DND-41 (cell line): ENCODE data around the gene EXOC4.

Experiments used
- ATAC-seq: fragments of 200-7000 bp; cut with Tn5 transposase; 3 replicates; pipeline ENCODE4 v1.9.1; 2021; ENCODE audit warnings: low read depth; ENCODE audit not compliant: insufficient read depth
- DNase-seq: peaks from one replicate; pipeline ENCODE4 v3.0.0-alpha.2; 2020
- H2AFZ ChIP-seq: 2 replicates; pipeline ENCODE4 v1.6.0; 2012; ENCODE audit warnings: low read depth, low read length
- H3K27ac ChIP-seq: 2 replicates; pipeline ENCODE4 v1.5.1; 2012; ENCODE audit warnings: low read length, inconsistent platforms
- H3K27me3 ChIP-seq: fragments of 200-600 bp; sonication (generic); 2 replicates; pipeline ENCODE4 v1.6.0; 2012; ENCODE audit warnings: low read length, mild to moderate bottlenecking, inconsistent platforms; ENCODE audit not compliant: insufficient read depth, poor library complexity
- H3K36me3 ChIP-seq: 2 replicates; pipeline ENCODE4 v1.5.1; 2012; ENCODE audit warnings: low read length, inconsistent platforms; ENCODE audit not compliant: insufficient read depth
- H3K4me1 ChIP-seq: 2 replicates; pipeline ENCODE4 v1.5.1; 2012; ENCODE audit warnings: mild to moderate bottlenecking, low read length; ENCODE audit not compliant: insufficient read depth
- H3K4me2 ChIP-seq: 2 replicates; pipeline ENCODE4 v1.6.0; 2012; ENCODE audit warnings: mild to moderate bottlenecking, moderate library complexity, low read length, inconsistent platforms; ENCODE audit not compliant: insufficient read depth
- H3K4me3 ChIP-seq, 2 experiments: fragments of 200-600 bp in 1 of 2; shearing (Covaris generic) in 1 of 2; 2 replicates each; pipeline ENCODE4 v1.5.1; 2012 to 2016; ENCODE audit warnings: inconsistent platforms in 2 of 2, low read length in 2 of 2, mild to moderate bottlenecking in 2 of 2, low read depth in 1 of 2, moderate library complexity in 1 of 2
- H3K79me2 ChIP-seq: 2 replicates; pipeline ENCODE4 v1.6.0; 2012; ENCODE audit warnings: low read length, inconsistent platforms; ENCODE audit not compliant: insufficient read depth
- H3K9ac ChIP-seq: 2 replicates; pipeline ENCODE4 v1.6.0; 2012; ENCODE audit warnings: low read depth, mild to moderate bottlenecking, inconsistent platforms, low read length, moderate library complexity
- H3K9me3 ChIP-seq: 2 replicates; pipeline ENCODE4 v1.5.1; 2012; ENCODE audit warnings: low read length, moderate library complexity, mild to moderate bottlenecking, inconsistent platforms; ENCODE audit not compliant: insufficient read depth, severe bottlenecking
- H4K20me1 ChIP-seq: 2 replicates; pipeline ENCODE4 v1.6.0; 2012; ENCODE audit warnings: low read length; ENCODE audit not compliant: insufficient read depth
- CTCF ChIP-seq: IDR thresholded peaks from 2 replicates; pipeline ENCODE4 v1.5.1; 2012; ENCODE audit warnings: borderline replicate concordance, low read length, moderate library complexity, mild to moderate bottlenecking; ENCODE audit not compliant: poor library complexity, severe bottlenecking; ENCODE audit errors: extremely low read depth
- EZH2 ChIP-seq: IDR thresholded peaks from 3 replicates; pipeline ENCODE4 v1.6.1; 2012; ENCODE audit warnings: borderline replicate concordance, low read depth, mild to moderate bottlenecking, moderate library complexity, low read length, inconsistent platforms; ENCODE audit not compliant: severe bottlenecking

EXOC4 gene

DNA sequence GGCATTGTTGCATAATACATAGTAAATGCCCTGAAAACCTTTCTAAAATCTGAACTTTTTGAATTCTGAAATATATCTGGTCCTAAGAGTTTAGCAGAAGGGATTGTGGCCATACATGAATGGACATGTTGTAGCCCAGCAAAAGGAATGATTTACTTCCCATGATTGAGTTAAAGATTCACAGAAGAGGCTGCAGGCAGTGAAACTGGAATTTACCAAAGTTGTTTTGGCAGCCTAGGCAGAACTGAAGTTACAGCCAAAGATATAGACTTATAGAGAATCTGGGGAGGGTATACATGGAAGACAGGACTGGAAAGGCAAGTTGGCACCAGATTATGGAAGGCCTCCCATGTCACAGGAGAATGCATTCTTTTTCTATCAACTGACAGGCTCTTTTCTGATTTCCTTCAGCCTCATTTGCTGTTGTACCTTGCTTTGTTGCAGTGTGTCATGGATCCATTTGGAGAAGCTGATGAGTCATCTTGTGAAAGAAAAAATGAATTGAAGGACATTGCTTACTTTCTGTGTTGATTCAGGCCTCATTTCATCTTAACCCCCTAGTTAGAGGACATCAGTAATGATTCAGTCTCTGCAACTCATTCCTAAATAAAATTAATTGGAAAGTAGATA lies 518.1 kb downstream of the EXOC4 start:
- Histone ChIP-seq H4K20me1 (no peaks in the 10 kb centered on the region), H3K36me3 (no peaks in the 10 kb centered on the region), H3K4me3 (no peak overlapping the region), H3K9me3 (no peaks in the 10 kb centered on the region), H3K27ac (no peak overlapping the region), H3K79me2 (no peaks in the 10 kb centered on the region), H3K9ac (no peak overlapping the region), H3K4me2 (no peak overlapping the region), H3K4me1 (no peaks in the 10 kb centered on the region), H2AFZ (no peak overlapping the region), H3K27me3 (no peaks in the 10 kb centered on the region)
- no peak for ATAC-seq
- TF ChIP-seq CTCF (no peak), EZH2 (no peak)
- no peak for DNase-seq

DNA sequence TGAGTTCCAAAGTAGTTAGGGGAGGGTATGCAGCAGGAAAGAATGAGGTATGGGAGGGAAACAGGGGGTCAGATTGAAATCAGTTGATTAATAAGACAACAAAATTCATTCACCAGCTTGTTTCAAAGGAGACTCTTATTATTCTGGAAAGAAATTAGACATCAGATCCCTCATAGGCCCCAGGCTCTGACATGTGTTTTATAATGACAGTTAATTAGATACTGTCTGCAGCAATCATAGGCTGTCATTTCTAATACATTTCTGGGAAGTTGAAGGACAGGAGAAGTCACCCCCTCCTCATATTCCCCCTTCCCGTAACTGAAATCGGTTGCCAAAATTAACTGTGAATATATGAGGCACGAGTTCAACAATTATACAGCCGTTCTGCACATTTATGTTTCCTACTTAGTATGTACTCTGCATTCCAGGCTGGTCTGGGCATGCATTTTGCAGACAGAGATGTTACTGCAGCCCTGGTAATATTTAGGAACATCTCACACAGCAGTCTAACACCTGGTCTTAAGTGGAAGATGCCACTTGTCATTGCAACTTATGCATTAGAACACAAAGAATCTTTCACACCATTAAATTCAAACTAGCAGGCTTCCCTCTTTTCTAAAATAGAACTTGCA lies 519.0 kb downstream of the EXOC4 start:
- no peaks in the 10 kb centered on the region for H4K20me1 ChIP-seq
- DNase-seq = no peak
- no peak overlapping the region for H3K9ac ChIP-seq
- H3K4me3 ChIP-seq = no peak overlapping the region
- H3K79me2 ChIP-seq = no peaks in the 10 kb centered on the region
- ATAC-seq = no peak
- no peaks in the 10 kb centered on the region for H3K4me1 ChIP-seq
- no peaks in the 10 kb centered on the region for H3K36me3 ChIP-seq
- H3K27me3 ChIP-seq = no peaks in the 10 kb centered on the region
- H3K27ac ChIP-seq = no peak overlapping the region
- no peak overlapping the region for H3K4me2 ChIP-seq
- no peak for TF ChIP-seq EZH2
- no peak for TF ChIP-seq CTCF
- H3K9me3 ChIP-seq = no peaks in the 10 kb centered on the region
- H2AFZ ChIP-seq = no peak overlapping the region

DNA sequence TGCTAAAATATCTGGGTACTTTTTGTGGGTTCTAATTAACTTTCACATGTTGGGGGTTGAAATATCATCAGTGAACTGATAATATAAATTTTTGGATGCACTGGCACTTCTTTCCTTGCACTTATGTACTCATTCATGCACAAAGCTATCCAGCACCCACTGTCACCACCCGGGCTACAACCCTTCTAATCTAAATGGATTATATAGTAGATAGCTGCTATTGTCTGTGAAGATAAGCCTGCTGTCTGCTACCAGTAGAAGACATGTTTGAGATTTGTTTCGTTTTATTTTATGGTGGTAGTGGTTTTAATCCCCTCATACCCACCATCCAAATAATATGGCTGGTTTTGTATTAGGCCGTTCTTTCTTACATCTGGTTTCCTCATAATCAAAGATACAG lies 520.7 kb downstream of the EXOC4 start:
- Histone ChIP-seq H3K9ac (no peak overlapping the region), H3K27me3 (no peaks in the 10 kb centered on the region), H3K4me3 (no peak overlapping the region), H4K20me1 (no peaks in the 10 kb centered on the region), H3K4me1 (no peaks in the 10 kb centered on the region), H3K4me2 (no peak overlapping the region), H3K79me2 (no peaks in the 10 kb centered on the region), H3K27ac (no peak overlapping the region), H3K36me3 (no peaks in the 10 kb centered on the region), H2AFZ (no peak overlapping the region), H3K9me3 (no peaks in the 10 kb centered on the region)
- no peak for TF ChIP-seq EZH2
- no peak for TF ChIP-seq CTCF
- no peak for ATAC-seq
- DNase-seq = no peak
